GM21717 (cell line): ENCODE measurements around the gene OSCAR.

Source experiments
- ATAC-seq: cut with Tn5 transposase; IDR thresholded peaks from one replicate; pipeline ENCODE4 v1.9.1; 2021; ENCODE audit warnings: mild to moderate bottlenecking, moderate library complexity; ENCODE audit not compliant: unreplicated experiment

The OSCAR gene

DNA sequence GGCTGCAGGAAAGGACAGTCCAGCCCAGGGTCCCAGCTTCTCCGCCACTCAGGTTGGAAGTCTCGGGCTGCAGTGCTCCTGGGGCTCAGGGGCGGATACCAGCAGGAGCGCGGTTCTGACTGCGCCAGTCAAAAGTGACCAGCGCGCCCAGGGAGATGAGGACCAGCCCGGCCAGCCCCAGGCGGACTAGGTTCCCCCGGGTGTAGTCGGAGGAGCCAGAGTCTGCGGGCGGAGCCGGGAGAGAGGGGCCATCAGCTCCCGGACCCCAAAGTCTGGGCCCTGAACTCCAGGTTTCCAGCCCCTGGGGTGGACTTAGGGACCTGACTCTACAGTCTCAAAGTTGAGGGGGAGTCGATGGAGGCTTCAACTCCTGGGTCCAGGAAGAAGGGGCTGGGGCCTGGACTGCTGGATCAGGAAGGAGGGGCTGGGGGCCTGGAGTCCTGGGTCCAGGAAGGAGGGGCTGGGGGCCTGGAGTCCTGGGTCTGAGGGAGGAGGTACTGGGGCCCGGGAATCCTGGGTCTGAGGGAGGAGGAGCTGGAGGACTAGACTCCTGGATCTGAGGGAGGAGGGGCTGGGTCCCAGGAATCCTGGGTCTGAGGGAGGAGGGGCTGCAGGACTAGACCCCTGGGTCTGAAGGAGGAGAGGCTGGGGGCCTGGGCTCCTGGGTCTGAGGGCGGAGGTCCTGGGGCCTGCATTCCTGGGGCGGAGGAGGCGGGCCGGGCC is 5.3 kb downstream of the OSCAR start:
- no peak for ATAC-seq

GRCh38 chr19:54094426-54095000 is 6.1 kb downstream of the OSCAR start:
- ATAC-seq = no peak

DNA sequence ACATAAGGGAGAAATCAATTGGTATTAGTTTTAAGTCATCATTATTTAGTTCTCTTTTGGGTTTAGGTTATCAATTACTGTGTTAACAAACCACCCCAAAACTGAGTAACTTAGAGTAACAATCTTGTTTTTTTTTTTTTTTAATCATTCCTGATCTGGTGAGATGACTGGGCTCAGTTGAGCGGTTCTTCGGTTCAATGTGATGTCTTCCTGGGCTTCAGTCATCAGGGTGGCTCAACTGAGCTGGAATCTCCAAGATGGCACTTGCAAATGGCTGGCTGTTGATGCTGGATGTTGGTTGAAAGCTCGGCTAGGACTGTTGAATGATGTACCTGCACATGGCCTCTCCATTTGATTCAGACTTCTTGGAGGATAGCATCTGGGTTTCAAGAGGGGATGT is 16.2 kb downstream of the OSCAR start:
- no peak for ATAC-seq

DNA sequence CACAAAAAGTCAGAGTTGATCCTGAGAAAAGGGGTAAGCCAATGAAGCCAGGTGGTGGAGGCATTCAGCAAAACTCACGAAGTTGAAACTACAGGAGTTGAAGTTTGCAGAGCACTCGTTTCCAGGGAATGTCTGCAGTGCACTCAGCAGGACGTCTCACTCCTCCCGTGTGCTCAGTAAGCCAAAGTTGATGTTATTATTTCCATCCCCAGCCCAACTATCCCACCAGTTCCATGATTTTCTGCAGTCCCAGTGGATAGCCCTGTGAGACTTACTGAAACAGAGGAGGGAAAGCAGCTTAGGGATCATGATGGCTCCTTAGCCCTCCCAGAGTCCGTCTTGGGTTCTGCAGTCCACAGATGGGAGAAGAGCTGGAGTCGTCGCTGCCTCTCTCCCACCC is 19.6 kb downstream of the OSCAR start, which contains the start of gene TARM1:
Gene TARM1 (minus strand): TSS at position 334 of the 400 bp plus-strand sequence. CDS start 25 bp downstream, at position 309.
- ATAC-seq = no peak

- ATAC-seq = no peak
These were observed 23.3 kb downstream of the OSCAR start for GRCh38 chr19:54077334-54077733.

DNA sequence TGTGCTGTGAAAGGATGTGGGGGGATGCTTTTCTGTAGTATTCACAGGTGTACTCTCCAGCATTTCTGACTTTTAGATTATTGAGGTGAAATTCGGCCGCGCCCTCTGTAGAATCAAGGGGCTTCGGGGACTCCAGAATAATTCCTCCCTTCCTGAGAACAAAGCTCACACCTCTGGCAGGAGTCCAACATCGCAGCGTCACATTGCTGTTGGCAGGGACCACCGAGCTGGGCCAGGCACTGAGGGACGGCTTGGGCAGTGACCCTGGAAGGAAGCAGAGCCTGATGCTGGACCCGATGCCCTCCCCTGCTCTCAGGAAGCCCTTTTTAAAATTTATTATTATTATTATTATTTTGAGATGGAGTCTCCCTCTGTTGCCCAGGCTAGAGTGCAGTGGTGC is 25.8 kb downstream of the OSCAR start:
- no peak for ATAC-seq

- no peak for ATAC-seq
These were observed 26.8 kb downstream of the OSCAR start for GRCh38 chr19:54073829-54074228.

DNA sequence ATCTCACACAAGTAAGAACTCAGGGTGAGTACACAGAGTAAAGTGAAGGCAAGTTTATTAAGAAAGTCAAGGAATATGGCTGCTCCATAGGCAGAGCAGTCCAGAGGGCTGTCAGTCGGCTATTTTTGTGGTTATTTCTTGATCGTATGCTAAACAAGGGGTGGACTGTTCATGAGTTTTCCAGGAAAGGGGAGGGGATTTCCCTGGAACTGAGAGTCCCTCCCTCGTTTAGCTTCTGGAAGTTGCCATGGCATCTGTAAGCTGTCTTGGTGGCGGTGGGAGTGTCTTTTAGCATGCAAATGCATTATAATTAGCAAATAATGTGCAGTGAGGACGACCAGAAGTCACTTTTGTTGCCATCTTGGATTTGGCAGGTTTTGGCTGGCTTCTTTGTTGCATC is 31.1 kb downstream of the OSCAR start:
- no peak for ATAC-seq

DNA sequence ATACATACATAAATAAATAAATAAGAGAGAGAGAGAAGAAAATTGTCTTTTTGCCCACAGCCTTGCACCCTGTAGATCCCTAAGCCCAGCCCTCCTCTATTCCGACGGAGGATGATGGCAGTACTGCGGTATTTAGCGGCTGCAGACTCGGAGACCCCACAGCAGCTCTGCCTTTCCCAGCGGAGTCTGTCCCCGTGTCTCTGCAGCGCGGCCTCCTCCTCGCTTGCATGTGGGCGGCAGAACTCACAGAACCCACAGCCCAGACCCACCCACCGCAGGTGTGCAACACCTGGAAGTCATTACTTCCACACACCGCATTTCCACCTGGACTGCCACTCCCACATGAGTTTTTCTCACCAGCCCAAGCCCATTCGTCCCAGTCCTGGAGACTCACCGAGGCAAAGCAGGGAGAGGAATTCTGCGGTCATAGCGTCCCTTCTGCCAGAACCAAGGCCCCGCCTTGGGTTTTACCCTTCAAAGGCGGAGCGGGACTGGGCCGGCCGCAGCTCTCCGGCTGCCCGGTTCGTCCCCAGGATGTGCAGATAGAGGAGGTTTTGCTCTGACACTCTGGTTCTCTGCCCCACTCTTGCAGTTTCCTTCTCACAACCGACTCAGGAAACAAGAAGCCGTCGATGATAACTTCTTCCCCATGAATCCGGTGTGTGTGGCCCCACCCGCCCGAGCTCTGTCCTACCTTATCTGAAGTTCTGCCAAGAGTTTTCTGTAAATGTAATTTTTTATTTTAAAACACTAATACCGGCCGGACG is 37.1 kb downstream of the OSCAR start, which contains the start of gene VSTM1:
Gene VSTM1 (minus strand): TSS at position 548 of the 767 bp plus-strand sequence. CDS start 120 bp downstream, at position 428.
- ATAC-seq = no peak

DNA sequence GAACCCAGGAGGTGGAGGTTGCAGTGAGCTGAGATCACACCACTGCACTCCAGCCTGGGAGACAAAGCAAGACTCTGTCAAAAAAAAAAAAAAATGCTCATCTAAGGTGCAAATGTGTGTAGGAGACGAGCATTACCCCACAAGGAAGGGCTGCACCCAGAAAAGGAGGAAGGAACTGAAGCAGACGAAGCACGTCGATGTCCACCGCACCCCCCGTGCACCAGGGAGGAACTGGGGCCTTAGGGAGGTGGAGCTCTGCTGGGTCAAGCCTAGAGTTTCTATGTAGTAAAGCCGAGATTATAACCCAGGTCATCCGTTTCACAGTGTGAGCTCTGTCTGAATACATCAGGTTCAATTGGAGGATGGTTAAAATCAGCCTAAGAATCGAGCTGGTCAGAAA is 38.0 kb downstream of the OSCAR start:
- no peak for ATAC-seq

DNA sequence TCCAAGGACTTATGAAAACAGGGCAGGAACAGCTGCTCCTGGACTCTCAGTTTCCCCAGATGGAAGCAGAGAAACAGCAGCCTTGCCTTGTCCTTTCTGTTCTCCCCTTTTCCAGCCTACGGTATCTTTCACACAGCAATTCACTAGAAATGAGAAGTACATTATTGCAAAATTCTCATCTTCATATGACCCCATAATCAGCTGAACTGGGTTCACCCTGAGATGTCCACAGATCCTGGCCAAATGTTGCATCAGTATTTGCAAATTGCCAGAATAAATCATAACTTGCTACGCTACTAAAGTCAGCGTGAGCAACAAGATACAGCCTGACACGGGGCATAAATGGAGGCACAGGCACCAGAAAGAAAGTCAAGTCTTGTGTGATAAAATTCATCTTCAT is 53.0 kb downstream of the OSCAR start:
- ATAC-seq = no peak

- no peak for ATAC-seq
These were observed 54.8 kb downstream of the OSCAR start for GRCh38 chr19:54045771-54046170.
